Measurements from ENCODE around the gene VAV2.
A peak's percentile ranks its signal among the peaks of the same experiment; 100 is the strongest.

VAV2 gene

DNA sequence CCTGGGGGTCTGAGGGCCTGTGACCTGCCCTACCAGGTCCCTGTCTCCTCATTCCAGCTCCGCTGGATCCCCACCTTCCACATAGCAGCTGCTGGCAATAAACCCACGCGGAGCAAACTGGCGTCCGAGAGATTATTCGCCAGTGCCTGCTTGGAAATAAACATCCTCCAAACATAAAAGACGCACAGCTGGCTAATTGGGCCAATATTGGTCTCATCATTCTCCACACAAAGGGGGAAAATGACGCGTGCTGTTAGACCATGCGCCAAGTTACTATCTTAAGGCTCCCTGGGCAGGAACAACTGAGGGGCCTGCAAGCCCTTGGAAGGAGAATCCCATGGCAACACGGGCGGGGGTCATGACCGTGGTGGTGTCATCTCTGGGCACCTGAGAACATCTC is 180.7 kb downstream of the VAV2 start:
- no peak for DNase-seq

DNA sequence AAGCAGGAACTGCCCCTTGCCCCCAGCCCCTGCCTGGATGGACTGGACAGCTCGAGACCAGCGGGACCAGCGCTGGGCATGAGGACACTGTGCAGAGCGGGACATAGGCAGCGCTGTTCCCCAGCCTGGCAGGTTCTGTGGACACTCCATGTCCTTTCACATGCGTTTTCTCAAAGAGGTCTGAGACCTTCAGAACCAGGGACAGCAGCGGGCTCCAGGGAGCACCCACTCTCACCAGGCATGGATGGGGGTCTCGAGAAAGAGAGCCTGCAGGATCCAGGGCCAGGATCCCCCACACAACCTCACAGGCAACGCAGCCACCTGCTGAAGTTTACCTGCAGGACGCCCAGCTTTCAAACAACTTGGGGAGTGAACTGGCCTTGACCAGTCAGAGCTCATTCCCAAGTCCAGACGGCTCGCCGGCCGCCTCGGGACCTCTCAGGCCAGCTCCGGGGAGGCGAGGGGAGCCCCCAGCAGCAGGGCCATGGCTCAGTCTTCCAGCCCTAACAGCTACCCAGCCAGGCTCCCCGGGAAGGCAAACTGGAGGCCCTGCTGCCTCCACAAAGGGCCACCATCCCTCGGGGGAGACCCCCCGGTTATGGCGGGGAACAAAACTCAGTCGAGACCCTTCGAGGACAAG is 181.4 kb downstream of the VAV2 start:
- DNase-seq, result no peak

DNA sequence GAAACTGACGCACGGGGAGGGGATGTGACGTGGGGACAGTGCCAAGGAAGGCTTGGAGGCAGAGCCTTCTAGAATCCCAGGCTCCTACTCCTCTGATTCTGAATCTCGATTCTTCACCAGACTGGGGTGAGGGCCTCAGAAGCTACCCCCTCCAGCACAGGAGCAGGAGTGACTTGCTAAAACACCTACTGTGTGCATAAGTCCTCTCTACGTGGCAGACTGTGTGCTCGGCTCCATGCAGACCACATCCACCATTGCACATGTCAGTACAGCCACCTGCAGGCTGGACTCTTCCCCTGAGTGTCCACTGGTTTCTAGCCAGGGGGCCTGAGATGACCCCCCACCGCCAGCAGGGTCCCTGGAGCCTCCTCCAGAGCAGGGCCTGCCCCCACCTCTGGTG is 182.8 kb downstream of the VAV2 start:
- DNase-seq, result no peak

DNA sequence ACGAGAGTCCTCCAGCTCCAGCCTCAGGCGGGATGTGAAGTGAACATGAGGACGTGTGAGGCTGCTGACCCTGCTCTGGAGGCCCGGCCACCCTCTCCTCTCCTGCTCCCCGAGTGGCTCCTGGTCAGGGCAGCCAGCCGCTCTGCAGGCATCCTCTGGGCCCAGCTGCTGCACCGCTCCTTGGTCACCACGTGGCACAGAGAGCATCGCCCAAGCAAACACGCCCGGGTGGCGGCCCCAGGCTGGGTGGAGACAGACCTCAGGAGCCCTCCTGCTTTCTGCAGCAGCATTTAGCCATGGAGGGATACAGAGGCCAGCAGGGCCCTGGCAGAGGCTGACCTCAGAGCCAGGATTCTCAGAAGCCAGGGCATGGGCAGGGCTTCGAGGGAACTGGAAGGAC is 184.3 kb downstream of the VAV2 start:
- DNase-seq, result no peak

DNA sequence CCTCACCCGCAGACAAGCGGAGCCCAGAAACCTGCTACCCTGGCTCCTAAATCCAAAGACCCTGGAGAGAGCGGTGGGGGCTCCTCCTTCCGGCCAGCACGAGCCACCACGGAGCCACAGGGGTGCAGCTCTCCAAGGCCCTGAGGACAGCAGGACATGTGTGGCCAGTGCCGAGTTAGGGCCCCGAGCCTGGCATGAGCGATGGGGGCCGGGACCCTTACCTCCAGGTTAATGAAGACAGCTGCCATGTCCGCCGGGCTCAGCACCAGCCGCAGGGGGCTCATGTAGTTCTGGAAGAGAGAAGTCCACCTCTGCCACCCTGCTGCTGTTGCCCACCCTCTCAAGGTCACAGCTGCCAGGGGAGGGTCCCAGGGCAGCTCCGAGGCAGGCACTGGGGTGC is 185.1 kb downstream of the VAV2 start:
- DNase-seq, result no peak

DNA sequence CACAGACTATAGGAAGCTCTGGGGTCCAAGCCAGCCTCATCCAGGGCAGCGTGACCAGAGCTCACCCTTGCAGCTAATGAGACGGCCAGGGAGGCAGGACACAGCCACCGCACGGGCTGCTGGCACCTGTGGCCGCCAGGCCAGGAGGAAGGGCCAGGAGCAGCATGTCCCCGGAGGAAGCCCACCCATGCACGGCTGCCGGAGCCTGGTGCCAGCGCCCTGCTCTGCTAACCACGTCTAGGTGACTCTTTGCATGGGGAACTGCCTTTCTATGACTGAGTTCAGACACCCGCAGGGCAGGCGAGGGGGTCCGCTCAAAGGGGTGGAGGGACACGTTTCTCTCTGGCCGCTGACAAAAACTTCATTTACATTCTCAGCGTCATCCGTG is 185.5 kb downstream of the VAV2 start:
- DNase-seq, result no peak

DNA sequence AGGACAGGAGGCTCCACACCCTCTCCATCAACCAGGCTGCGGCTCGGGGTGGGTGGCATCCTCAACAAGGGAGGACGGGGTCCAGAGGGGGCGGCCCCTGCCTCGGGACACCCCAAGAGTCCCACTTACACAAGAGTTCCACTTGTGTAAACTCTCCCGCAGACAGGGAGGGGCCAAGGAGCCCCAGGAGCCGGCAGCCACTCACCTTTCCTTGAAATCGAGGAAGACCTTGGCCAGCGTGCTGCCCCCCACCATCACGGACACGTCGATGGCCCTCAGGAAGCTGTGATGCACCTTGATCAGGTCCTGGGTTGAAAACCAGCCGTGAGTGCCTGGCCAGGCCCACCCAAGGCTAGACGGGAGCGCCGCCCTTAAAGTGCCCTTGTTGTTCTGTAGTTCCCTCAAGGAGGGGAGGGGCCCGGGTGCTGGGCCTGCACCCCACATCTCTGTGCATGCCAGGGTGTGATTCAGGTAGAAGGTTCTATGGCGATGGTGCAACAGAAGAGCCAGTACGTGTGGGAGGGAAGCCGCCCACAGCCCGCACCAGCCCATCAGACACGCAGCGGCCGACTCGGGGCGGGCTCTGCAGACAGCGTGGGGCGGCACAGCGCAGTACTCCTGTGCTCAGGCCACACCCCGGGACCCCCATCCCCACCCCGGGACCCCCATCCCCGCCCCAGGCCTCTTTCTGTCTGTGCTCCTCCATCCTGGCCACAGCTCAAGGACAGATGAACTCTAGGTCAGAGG is 186.1 kb downstream of the VAV2 start:
- DNase-seq, result no peak

DNA sequence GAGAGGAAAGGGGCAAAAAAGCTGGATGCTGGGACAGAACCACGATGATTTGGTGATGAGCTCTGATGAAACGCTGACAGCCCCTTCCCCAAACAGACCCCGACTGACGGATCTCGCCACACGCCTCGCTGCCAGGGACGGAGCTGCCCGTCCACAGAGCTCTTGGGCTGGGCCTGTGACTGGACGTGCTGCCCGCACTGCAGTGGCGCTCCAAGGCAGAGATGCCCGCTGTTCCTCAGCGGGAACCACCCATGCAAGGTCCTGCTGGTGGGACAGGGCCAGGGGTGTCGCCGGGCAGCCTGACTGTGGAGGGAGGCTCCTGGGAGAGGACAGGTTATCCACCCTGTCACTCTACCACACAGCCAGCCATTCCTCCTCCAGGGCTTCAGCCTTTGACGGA is 187.9 kb downstream of the VAV2 start:
- DNase-seq, result no peak

DNA sequence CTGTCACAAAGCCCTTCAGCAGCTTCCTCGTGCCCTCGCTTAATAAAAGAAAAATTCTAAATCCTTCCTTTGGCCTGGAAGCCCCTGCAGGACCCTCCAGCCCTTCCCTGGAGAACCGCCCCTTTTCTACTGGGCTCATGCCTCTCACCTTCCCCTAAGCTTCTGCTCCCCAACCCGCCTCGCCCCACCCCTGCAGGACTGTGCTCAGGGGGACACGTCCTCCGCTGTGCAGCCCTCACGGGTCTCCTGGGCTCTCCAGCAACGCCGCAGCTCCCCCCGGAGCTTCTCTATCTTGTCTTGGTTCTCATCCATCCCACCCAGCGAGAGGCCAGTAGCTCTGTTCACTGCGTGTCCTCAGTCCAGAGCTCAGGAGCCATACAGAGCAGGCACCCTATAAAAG is 188.4 kb downstream of the VAV2 start:
- no peak for DNase-seq

DNA sequence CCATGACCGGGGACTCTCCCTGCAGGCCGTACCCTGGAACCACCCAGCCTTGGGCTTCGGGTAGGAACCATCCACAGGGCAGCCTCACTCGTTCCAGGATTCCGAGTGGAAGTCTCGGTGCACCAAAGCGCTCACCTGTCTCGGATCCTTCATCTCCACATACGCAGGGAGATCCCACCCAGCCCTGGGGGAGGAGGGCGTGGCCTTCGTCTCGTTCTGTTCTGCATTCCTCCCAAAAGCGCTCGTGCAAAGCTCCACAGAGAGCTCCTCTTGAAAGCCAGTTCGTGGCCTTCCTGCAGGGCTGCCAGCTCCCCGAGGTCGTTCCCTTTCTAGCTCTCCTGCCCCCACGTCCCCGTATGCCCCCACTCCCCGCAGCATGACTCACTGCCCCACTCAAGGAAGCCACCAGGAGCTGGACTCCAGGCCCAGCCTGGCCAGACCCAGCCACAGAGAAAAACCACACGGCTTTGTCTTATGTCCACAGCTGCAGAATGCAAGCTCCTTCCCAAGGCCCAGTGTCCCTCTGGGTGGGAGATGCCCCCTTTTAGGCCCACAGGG is 189.0 kb downstream of the VAV2 start:
- peak; percentile 73 for DNase-seq

DNA sequence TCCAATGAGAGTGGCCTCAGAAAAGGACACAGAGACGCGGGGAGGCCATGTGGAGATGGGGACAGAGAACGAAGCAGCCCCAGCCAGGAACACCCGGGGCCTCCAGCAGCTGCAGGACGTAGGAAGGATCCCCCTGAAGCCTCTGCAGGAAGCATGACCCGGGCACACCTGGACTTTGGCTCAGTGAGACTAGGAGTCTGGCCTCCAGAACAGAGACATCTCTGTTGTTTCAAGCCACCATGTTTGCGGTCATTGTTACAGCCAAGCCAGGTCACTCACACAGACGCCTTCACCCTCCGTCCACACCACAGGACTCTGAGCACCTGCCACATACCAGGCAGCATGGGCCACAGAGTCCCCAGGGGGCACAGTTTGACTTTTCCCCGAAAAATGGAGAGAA is 190.4 kb downstream of the VAV2 start:
- no peak for DNase-seq

DNA sequence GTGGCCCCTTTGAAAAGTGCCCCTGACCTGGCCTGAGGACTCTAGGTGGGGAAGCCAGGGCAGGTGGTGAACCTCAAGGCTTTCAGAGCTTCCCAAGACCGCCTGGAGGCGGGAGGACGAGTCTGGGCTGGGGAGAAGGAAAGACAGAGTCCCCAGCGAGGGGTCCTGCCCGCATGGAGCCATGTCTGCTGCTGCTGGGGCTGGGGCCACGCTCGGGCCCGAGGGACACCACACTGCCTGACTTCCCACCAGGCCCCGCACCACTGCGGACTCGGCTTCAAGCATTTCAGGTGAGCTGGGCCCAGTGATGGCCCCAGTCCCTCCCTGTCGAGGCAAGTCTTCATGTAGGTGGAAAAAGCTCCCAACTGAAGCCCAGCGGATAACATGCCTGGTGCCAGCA is 191.9 kb downstream of the VAV2 start:
- no peak for DNase-seq

DNA sequence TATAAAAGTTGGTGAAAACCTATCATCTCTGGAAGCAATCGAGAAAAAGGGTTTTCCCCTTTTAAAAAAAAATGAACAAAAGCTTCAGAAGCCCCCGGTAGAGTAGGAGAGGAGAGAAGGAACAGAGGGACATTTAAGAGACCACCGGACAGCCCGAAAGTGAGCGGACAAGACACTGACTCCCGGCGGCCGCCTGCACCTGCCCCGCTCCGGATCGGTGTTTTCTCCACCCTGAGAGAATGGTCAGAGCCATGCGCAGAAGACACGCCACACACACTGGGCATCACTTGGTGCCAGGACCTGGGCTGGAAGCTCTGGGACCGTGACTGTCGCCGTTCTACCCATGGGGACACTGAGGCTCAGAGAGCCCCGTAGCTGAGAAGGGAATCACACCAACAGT is 192.4 kb downstream of the VAV2 start:
- no peak for DNase-seq

DNA sequence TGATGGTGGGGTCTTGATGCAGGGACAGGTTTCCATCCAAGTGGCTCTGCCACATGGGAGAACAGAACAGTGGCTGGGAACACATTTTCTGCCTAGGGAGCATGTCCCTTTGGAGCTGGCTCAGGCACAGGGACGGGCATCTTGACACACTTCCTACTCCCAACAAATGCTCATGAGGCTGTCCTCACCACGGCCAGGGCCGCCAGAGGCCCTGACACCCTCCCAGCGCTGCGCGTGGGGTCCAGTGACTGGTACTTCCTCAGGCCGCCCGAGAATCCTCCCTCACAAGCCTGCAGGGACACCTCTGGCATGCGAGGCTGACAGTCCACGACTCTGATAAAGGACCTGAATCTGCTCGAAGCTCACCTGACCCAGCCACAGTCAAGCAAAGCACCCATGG is 193.0 kb downstream of the VAV2 start:
- no peak for DNase-seq

DNA sequence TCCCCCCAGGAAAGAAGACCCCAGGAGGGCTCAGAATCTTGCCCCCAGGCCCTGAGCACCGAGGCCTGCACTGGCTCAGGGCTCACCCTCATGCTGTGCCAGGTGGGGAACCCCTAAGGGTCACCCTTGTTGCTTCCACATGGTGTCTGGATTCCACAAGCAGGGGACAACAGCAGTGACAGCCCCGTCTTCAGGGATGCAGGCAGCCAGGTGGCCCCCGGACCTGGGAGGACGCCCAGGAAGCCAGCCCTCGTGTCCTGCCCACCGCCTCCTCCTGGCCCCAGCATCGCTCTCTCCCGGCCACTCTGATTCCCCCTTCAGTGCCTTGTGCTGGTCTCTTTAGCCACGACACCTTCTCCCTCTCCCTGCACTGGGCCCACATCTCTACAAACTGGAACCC is 194.0 kb downstream of the VAV2 start:
- DNase-seq, result no peak

DNA sequence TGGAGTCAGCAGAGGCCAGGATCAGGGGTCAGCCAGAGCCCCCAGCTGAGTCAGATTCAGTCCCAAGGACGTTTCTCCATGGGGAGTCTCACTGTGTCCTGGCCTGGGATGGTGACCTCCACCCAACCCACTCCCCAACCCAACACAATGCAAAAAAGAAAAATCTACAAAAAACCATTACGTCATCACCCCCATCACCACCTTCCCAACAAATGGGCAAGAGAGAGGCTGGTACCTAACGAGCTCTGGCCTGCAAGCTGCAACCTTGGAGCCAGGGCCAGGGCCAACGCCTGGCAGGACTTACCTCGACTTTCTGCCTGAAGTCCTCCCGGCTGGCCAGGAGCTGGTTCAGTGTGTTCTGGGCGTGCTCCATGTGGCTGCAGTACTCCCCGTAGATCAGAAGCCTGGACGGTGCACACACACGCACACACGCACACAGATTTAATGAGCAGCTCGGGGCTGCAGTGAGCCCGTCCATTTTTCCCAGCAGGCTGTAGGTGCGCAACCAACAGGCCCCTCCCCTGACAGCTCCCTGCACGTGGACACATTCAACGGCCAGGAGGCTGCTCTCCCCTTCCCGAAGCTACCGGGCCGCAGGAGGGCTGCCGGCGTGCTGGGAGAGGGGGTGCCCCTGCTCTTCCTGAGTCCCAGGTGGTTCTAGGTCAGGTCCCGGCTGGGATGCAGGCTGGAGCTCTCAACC is 194.6 kb downstream of the VAV2 start:
- no peak for DNase-seq

DNA sequence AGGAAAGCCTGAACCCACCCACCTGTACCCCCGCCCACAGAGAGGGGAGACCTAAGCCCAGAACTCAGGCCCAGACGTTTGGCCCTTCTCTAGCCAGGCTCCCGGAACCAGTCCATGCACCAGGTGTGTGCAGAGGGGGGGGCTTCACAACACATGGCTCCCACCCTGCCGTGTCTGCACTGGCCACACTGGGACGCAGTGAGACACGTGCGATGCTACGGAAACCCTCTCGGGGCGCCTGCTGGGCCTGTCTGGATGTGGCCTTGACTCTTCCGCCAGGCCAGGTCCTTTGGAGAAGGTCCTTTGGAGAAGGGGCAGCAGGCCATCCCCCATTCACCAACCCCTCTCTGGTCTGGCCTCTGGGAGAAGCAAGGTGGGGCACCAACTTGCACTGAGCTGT is 195.6 kb downstream of the VAV2 start:
- DNase-seq, result no peak

DNA sequence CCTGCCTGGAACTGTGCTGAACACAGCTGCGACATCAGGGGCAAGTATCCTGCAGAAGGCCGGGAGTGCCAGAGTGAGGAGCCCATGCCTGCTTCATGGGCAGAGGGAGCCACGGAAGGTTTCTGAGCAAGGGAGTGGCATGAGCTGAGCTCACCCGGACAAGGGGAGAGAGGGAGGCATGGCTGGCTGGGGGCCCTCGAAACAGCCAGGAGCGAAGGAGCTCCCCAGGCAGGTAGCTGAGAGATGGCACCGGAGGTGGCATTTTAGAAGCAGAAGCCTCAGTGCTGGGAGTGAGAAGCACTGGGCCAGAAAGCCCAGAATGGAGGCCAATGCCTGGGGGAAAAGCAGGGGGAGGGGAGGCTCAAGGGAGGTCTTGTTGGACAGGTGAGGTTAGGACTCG is 197.1 kb downstream of the VAV2 start:
- DNase-seq, result no peak

DNA sequence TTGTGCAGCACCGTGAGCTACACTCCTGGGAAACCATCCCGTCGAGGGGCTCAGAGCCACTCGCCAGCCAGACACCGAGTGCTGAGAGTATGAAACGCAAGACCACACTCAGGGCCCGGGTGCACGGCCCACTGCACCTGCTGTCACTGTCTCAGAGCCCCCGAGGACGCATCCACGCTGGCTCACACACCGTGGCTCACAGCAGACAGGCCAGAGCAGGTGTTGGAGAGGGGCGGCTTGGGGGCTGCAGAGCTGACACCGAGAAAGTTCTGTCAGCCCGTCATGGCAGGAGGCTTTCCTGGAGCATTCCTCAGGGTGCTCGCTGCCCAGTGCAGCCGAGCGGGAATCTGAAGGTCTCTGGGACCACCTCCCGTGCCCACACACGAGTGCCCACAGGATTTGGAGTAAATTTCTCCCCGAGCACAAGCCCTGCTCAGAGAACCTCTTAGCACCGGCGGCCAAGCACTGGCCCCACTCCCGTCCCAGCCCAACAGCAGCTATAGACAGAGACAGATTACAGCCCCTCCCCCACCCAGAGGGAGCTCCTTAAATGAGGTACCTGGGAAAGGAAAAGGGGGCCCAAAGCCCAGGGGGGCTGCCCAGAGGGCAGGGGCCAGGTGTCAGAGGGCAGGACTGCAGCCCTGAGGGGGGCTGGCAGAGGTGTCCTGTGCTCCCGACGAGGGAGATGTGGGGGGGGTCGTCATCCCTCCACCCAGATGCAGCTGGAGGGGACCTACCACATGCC is 197.9 kb downstream of the VAV2 start:
- DNase-seq, result no peak

DNA sequence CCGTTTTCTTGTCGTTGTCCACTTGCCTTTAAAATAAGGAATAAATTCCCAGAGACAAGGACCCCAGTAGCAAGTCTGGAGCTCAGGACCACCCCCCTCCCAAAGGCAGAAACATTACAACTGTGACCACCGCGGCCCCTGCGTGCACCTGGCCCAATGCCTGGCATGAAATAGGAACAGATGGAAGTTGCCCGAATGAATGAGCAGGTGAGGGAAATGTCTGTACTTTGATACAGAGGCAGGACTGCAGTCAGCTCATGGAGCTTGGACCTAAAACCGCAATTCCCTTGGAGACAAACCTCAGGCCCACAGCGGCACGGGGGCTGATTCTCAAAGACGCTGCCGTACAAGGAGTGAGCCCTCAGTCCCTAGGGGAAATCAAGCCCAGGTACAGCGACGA is 198.7 kb downstream of the VAV2 start:
- DNase-seq, result no peak

DNA sequence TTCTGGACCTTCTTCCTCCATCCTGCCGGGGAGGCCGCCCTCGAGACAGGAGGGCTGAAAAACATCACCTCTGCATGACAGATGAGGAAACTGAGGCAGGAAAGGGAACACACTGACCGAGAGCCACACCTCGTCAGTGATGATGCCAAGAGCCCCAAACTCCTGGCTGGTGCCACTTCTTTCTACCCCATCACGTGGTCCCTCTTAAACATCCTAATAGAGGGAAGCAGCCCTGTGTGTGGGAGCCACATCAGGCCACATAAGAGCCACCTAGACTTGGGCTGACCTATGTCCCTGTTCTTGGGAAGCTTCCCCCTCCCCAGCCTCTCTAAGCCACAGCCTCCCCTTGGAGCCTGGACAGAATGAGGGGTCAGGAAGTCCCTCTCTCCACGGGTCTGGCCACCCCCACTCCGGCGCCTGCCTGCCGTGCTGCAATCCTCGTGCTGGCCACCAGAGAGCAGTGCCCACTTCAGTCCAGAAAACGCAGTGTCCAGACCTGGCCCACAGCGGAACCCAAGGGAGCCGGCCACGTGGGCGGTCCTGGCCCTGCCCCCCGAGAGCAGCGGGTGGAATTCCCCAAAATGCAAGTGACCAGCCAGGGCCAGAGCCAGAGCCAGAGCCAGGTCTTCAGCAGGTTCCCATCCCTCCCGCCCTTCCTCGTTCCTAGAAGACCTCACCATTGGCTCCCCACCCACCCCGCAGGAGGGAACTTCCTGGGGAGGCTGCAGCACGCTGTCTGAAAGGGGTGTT is 199.2 kb downstream of the VAV2 start:
- DNase-seq, result peak; percentile 82

All from islet precursor cell (in vitro differentiated cells).